ENCODE measurements around the gene BAIAP3. TPM values are rescaled to one million over a fixed set of nuclear protein-coding genes. Genes with fewer than 3 reads are reported as not detected.

Gene BAIAP3
- total RNA-seq, 4 donors from 2014 or later: 0.59 to 5.5 (median 3.5) TPM

- no peaks in the 10 kb centered on the region for H3K36me3 ChIP-seq
- H3K9me3 ChIP-seq: no peaks in the 10 kb centered on the region
- intact Hi-C loops (cut with DNase I; ENCODE audit: low total_unique reads): no loop called here
- H3K27me3 ChIP-seq: peaks cover 0 to 3% of the 10 kb centered on the region in 2 donors
- DNase-seq: no peak
- TF ChIP-seq POLR2A (IDR thresholded peaks at IDR 0.05): no peak
- no peak for TF ChIP-seq CTCF (IDR thresholded peaks at IDR 0.05)
- no peak overlapping the region for H3K27ac ChIP-seq
- H3K4me3 ChIP-seq: no peak overlapping the region
- H3K4me1 ChIP-seq: no peaks in the 10 kb centered on the region
Measured at GRCh38 chr16:1343428-1344242, 10.2 kb downstream of the BAIAP3 start.

- Histone ChIP-seq H3K4me3 (no peak overlapping the region), H3K36me3 (no peaks in the 10 kb centered on the region), H3K9me3 (no peaks in the 10 kb centered on the region), H3K4me1 (no peaks in the 10 kb centered on the region), H3K27ac (no peak overlapping the region), H3K27me3 (peaks cover 0 to 3% of the 10 kb centered on the region in 2 donors)
- TF ChIP-seq POLR2A (IDR thresholded peaks at IDR 0.05) (no peak), CTCF (IDR thresholded peaks at IDR 0.05) (no peak)
- DNase-seq: no peak
- intact Hi-C loops (cut with DNase I; ENCODE audit: low total_unique reads): no loop called here
Measured at GRCh38 chr16:1344499-1344898, 11.1 kb downstream of the BAIAP3 start.

GRCh38 chr16:1345087-1345486 lies 11.6 kb downstream of the BAIAP3 start:
- no peak overlapping the region for H3K4me3 ChIP-seq
- no peaks in the 10 kb centered on the region for H3K9me3 ChIP-seq
- TF ChIP-seq CTCF (IDR thresholded peaks at IDR 0.05) (no peak), POLR2A (IDR thresholded peaks at IDR 0.05) (no peak)
- no peaks in the 10 kb centered on the region for H3K4me1 ChIP-seq
- intact Hi-C loops (cut with DNase I; ENCODE audit: low total_unique reads): no loop called here
- DNase-seq: no peak
- no peaks in the 10 kb centered on the region for H3K36me3 ChIP-seq
- H3K27ac ChIP-seq: no peak overlapping the region
- H3K27me3 ChIP-seq: peaks cover 0 to 3% of the 10 kb centered on the region in 2 donors

GRCh38 chr16:1345651-1346421 lies 12.4 kb downstream of the BAIAP3 start:
- no peak for TF ChIP-seq POLR2A (IDR thresholded peaks at IDR 0.05)
- TF ChIP-seq CTCF (IDR thresholded peaks at IDR 0.05): no peak
- DNase-seq: no peak
- no peak overlapping the region for H3K4me3 ChIP-seq
- H3K36me3 ChIP-seq: no peaks in the 10 kb centered on the region
- peaks cover 0 to 3% of the 10 kb centered on the region in 2 donors for H3K27me3 ChIP-seq
- H3K9me3 ChIP-seq: no peaks in the 10 kb centered on the region
- intact Hi-C loops (cut with DNase I; ENCODE audit: low total_unique reads): no loop called here
- H3K4me1 ChIP-seq: peaks cover 0 to 5% of the 10 kb centered on the region in 2 donors
- no peak overlapping the region for H3K27ac ChIP-seq
